K562 (cell line): ENCODE results near the gene R3HDM1. TPM values are rescaled to one million over a fixed set of nuclear protein-coding genes. Genes with fewer than 3 reads are reported as not detected.

Experiments
- ARID2 ChIP-seq: fragments of 450-650 bp; IDR thresholded peaks from 2 replicates; pipeline ENCODE4 v1.6.1; 2017; ENCODE audit warnings: antibody characterized with exemption, mild to moderate bottlenecking
- EGR1 ChIP-seq: fragments of 450-650 bp; conservative IDR thresholded peaks from 2 replicates; pipeline ENCODE4 v1.6.1; 2017; ENCODE audit warnings: mild to moderate bottlenecking
- EHMT2 ChIP-seq: fragments of 450-650 bp; IDR thresholded peaks from 2 replicates; pipeline ENCODE4 v1.6.1; 2018; ENCODE audit warnings: antibody characterized with exemption
- GABPA ChIP-seq: fragments of 200-800 bp; sonication (Bioruptor generic); conservative IDR thresholded peaks from 2 replicates; pipeline ENCODE4 v1.6.1; 2016; ENCODE audit warnings: low read depth, missing genetic modification characterization, missing compliant biosample characterization
- GTF2F1 ChIP-seq: IDR thresholded peaks from 2 replicates; pipeline ENCODE4 v1.6.1; 2011; ENCODE audit warnings: low read depth, low read length, improper control_type of control experiment
- KLF1 ChIP-seq: fragments of 450-650 bp; IDR thresholded peaks from 2 replicates; pipeline ENCODE4 v1.6.1; 2016; ENCODE audit warnings: missing genetic modification characterization, missing compliant biosample characterization
- POLR2AphosphoS5 ChIP-seq: IDR thresholded peaks from 2 replicates; pipeline ENCODE4 v1.6.1; 2011; ENCODE audit warnings: mild to moderate bottlenecking, low read depth, low read length, moderate library complexity; ENCODE audit not compliant: control insufficient read depth, insufficient read depth
- POLR2B ChIP-seq: fragments of 450-650 bp; IDR thresholded peaks from 2 replicates; pipeline ENCODE4 v1.6.1; 2018; ENCODE audit warnings: low read depth; ENCODE audit not compliant: partially characterized antibody
- SMARCE1 ChIP-seq: fragments of 450-650 bp; IDR thresholded peaks from 2 replicates; pipeline ENCODE4 v1.7.1; 2016; ENCODE audit warnings: mild to moderate bottlenecking
- TEAD1 ChIP-seq, 2 experiments: fragments of 450-650 bp in 1 of 2; sonication (generic) in 1 of 2; formaldehyde crosslinking; IDR thresholded peaks; 2 replicates each; pipeline versions ENCODE4 v1.4.0 to v1.8.0; 2020 to 2022; ENCODE audit warnings: mild to moderate bottlenecking in 2 of 2, missing genetic modification reagents in 1 of 2
- YY1 ChIP-seq, 3 experiments: IDR thresholded peaks; 2 replicates each; pipeline ENCODE4 v1.6.1; 2011; ENCODE audit warnings: low read length in 2 of 3, mild to moderate bottlenecking in 2 of 3, moderate library complexity in 2 of 3, borderline replicate concordance in 1 of 3, control low read depth in 1 of 3, low read depth in 1 of 3; ENCODE audit not compliant: insufficient read depth in 3 of 3, insufficient replicate concordance in 2 of 3, control insufficient read depth in 1 of 3, insufficient read length in 1 of 3; ENCODE audit errors: extremely low read depth in 1 of 3
- ZC3H8 ChIP-seq: fragments of 450-650 bp; IDR thresholded peaks from 2 replicates; pipeline ENCODE4 v1.6.1; 2017
- ZNF212 ChIP-seq: fragments of 450-650 bp; formaldehyde crosslinking; IDR thresholded peaks from 2 replicates; pipeline ENCODE4 v1.4.0; 2020; ENCODE audit warnings: mild to moderate bottlenecking
- ZNF696 ChIP-seq: fragments of 250-450 bp; sonication (Bioruptor Pico); conservative IDR thresholded peaks from 2 replicates; pipeline ENCODE4 v1.4.0; 2020; ENCODE audit warnings: mild to moderate bottlenecking, moderate library complexity
- polyA plus RNA-seq, 8 experiments: library from polyadenylated mRNA; depleted of rRNA in 4 of 8; stranded (reverse) in 5 of 8; unstranded in 3 of 8; fragments of >200 nt; fragmentation: Nextera tagmentation in 2 of 8; fragmentation: Illumina TruSeq in 1 of 8; extraction: Ambion mirVana in 2 of 8; extraction: Trizol in 1 of 8; gene quantifications; 2 replicates each; pipeline versions ENCODE4 v1.2.1 to v1.2.3, GENCODE V29; 2011 to 2014; ENCODE audit warnings: inconsistent platforms in 1 of 8, missing spikeins in 1 of 8
- total RNA-seq, 7 experiments: library from RNA; depleted of rRNA in 6 of 7; stranded (reverse); fragments of >200 nt in 6 of 7; fragmentation: Illumina TruSeq in 2 of 7; extraction: Trizol in 2 of 7; gene quantifications; 2 replicates each; pipeline versions ENCODE4 v1.2.1 to v1.2.3, GENCODE V29; 2011 to 2021; ENCODE audit warnings: low replicate concordance in 1 of 7
- TF ChIP-seq, protein P1 (sequence below): fragments of 450-650 bp; formaldehyde crosslinking; IDR thresholded peaks from 2 replicates; pipeline ENCODE4 v1.4.0; 2020; ENCODE audit warnings: mild to moderate bottlenecking, moderate library complexity
- TF ChIP-seq, protein P2 (sequence below): fragments of 450-650 bp; IDR thresholded peaks from 2 replicates; pipeline ENCODE4 v1.6.1; 2014; ENCODE audit warnings: low read depth, mild to moderate bottlenecking, moderate library complexity, borderline replicate concordance
- TF ChIP-seq, protein P3 (sequence below), 2 experiments: fragments of 200-800 bp in 1 of 2; sonication (Bioruptor generic) in 1 of 2; sonication (generic) in 1 of 2; formaldehyde crosslinking in 1 of 2; IDR thresholded peaks in 1 of 2; conservative IDR thresholded peaks in 1 of 2; 2 replicates each; pipeline versions ENCODE4 v1.5.0 to v1.6.1; 2016 to 2020; ENCODE audit warnings: missing compliant biosample characterization in 1 of 2, missing genetic modification characterization in 1 of 2, missing genetic modification reagents in 1 of 2
- TF ChIP-seq, protein P4 (sequence below): sonication (generic); formaldehyde crosslinking; IDR thresholded peaks from 2 replicates; pipeline ENCODE4 v1.8.1; 2022; ENCODE audit warnings: missing genetic modification reagents
- TF ChIP-seq, protein P5 (sequence below): fragments of 450-650 bp; IDR thresholded peaks from one replicate; pipeline ENCODE4 v1.6.1; 2018; ENCODE audit warnings: mild to moderate bottlenecking, moderate library complexity; ENCODE audit not compliant: partially characterized antibody
- TF ChIP-seq, protein P6 (sequence below): fragments of 250-450 bp; sonication (Bioruptor Pico); IDR thresholded peaks from 2 replicates; pipeline ENCODE4 v1.8.0; 2022; ENCODE audit warnings: moderate library complexity, mild to moderate bottlenecking, inconsistent platforms

The R3HDM1 gene
- total and polyA plus RNA-seq, 9 of the 15 experiments (the other 6 are each of a cell fraction or from before 2014, with no cell fraction given), result 12.4 to 89.4 (median 31.0) TPM

DNA sequence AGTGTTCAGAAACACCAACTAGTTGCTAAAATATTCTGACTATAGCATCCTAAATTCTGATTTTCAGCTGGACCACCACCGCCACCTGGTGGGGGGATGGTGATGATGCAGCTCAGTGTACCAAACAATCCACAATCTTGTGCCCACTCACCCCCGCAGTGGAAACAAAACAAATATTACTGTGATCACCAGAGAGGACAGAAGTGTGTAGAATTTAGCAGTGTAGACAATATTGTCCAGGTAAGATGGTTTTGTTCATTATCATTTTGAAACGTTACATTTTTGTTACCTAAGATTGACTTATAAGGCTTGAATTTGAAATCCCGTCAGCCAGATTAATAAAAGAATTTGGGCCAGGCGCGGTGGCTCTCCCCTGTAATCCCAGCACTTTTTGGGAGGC lies 178.7 kb downstream of the R3HDM1 start (continued):
- TF ChIP-seq, protein P1, sequence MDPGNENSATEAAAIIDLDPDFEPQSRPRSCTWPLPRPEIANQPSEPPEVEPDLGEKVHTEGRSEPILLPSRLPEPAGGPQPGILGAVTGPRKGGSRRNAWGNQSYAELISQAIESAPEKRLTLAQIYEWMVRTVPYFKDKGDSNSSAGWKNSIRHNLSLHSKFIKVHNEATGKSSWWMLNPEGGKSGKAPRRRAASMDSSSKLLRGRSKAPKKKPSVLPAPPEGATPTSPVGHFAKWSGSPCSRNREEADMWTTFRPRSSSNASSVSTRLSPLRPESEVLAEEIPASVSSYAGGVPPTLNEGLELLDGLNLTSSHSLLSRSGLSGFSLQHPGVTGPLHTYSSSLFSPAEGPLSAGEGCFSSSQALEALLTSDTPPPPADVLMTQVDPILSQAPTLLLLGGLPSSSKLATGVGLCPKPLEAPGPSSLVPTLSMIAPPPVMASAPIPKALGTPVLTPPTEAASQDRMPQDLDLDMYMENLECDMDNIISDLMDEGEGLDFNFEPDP, result no peak
- no peak for TF ChIP-seq SMARCE1
- TF ChIP-seq ARID2, result peak; percentile 53; the same call in 1 of the 2 replicates
- TF ChIP-seq GTF2F1, result no peak
- TF ChIP-seq ZNF212 (CRISPR knock-in tag), result no peak
- TF ChIP-seq EGR1, result peak; percentile 65
- no peak for TF ChIP-seq EHMT2
- TF ChIP-seq KLF1 (tag), result no peak
- TF ChIP-seq, protein P2, sequence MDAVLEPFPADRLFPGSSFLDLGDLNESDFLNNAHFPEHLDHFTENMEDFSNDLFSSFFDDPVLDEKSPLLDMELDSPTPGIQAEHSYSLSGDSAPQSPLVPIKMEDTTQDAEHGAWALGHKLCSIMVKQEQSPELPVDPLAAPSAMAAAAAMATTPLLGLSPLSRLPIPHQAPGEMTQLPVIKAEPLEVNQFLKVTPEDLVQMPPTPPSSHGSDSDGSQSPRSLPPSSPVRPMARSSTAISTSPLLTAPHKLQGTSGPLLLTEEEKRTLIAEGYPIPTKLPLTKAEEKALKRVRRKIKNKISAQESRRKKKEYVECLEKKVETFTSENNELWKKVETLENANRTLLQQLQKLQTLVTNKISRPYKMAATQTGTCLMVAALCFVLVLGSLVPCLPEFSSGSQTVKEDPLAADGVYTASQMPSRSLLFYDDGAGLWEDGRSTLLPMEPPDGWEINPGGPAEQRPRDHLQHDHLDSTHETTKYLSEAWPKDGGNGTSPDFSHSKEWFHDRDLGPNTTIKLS, result no peak
- TF ChIP-seq, protein P3, sequence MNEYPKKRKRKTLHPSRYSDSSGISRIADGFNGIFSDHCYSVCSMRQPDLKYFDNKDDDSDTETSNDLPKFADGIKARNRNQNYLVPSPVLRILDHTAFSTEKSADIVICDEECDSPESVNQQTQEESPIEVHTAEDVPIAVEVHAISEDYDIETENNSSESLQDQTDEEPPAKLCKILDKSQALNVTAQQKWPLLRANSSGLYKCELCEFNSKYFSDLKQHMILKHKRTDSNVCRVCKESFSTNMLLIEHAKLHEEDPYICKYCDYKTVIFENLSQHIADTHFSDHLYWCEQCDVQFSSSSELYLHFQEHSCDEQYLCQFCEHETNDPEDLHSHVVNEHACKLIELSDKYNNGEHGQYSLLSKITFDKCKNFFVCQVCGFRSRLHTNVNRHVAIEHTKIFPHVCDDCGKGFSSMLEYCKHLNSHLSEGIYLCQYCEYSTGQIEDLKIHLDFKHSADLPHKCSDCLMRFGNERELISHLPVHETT (CRISPR knock-in tag; conservative IDR thresholded peaks at IDR 0.05 in 1 of 2, IDR thresholded peaks at IDR 0.05 in 1 of 2), result no peak
- no peak for TF ChIP-seq TEAD1 (CRISPR knock-in tag; IDR thresholded peaks at IDR 0.05)
- no peak for TF ChIP-seq POLR2B
- TF ChIP-seq, protein P4, sequence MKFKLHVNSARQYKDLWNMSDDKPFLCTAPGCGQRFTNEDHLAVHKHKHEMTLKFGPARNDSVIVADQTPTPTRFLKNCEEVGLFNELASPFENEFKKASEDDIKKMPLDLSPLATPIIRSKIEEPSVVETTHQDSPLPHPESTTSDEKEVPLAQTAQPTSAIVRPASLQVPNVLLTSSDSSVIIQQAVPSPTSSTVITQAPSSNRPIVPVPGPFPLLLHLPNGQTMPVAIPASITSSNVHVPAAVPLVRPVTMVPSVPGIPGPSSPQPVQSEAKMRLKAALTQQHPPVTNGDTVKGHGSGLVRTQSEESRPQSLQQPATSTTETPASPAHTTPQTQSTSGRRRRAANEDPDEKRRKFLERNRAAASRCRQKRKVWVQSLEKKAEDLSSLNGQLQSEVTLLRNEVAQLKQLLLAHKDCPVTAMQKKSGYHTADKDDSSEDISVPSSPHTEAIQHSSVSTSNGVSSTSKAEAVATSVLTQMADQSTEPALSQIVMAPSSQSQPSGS (CRISPR knock-in tag), result no peak
- TF ChIP-seq, protein P5, sequence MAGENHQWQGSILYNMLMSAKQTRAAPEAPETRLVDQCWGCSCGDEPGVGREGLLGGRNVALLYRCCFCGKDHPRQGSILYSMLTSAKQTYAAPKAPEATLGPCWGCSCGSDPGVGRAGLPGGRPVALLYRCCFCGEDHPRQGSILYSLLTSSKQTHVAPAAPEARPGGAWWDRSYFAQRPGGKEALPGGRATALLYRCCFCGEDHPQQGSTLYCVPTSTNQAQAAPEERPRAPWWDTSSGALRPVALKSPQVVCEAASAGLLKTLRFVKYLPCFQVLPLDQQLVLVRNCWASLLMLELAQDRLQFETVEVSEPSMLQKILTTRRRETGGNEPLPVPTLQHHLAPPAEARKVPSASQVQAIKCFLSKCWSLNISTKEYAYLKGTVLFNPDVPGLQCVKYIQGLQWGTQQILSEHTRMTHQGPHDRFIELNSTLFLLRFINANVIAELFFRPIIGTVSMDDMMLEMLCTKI, result no peak
- no peak for TF ChIP-seq ZC3H8
- TF ChIP-seq, protein P6, sequence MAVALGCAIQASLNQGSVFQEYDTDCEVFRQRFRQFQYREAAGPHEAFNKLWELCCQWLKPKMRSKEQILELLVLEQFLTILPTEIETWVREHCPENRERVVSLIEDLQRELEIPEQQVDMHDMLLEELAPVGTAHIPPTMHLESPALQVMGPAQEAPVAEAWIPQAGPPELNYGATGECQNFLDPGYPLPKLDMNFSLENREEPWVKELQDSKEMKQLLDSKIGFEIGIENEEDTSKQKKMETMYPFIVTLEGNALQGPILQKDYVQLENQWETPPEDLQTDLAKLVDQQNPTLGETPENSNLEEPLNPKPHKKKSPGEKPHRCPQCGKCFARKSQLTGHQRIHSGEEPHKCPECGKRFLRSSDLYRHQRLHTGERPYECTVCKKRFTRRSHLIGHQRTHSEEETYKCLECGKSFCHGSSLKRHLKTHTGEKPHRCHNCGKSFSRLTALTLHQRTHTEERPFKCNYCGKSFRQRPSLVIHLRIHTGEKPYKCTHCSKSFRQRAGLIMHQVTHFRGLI (CRISPR knock-in tag), result no peak
- TF ChIP-seq GABPA (tag), result no peak
- no peak for TF ChIP-seq ZNF696 (CRISPR knock-in tag)
- TF ChIP-seq YY1 (IDR thresholded peaks at IDR 0.05; ENCODE audit: borderline replicate concordance in 1 of 3, control insufficient read depth in 1 of 3, extremely low read depth in 1 of 3, insufficient read depth in 3 of 3, insufficient read length in 1 of 3, insufficient replicate concordance in 2 of 3, low read depth in 1 of 3, low read length in 2 of 3), result no peak
- TF ChIP-seq POLR2AphosphoS5, result no peak
